ENCODE measurements around the gene C20orf204.

GRCh38 chr20:64032706-64033624 is 3.0 kb upstream of the C20orf204 start:
- no peak for TF ChIP-seq CTCF (IDR thresholded peaks at IDR 0.05; ENCODE audit: borderline replicate concordance, extremely low read depth, low read length, poor library complexity, severe bottlenecking)
- no peak for TF ChIP-seq EZH2 (IDR thresholded peaks at IDR 0.05; ENCODE audit: borderline replicate concordance, low read depth, low read length, severe bottlenecking)
